Measurements from ENCODE around the gene MOCS1. TPM values are rescaled to one million over a fixed set of nuclear protein-coding genes. Genes with fewer than 3 reads are reported as not detected.
"Not testable (repeated sequence)": the region's sequence is repeated elsewhere in the genome, so short reads cannot be mapped to it uniquely, and the experiment has no call there.

MOCS1 gene
- under 1 TPM; 0.51 to 0.76 TPM for total RNA-seq

- CTCF ChIA-PET = no interaction called here
- H3K4me1 Mint-ChIP-seq (ENCODE audit: low read depth) = peaks cover 2% of the 10 kb centered on the region
- H3K4me3 Mint-ChIP-seq = peak within 1 kb of the TSS; percentile 45
- no peaks in the 10 kb centered on the region for H3K9me3 Mint-ChIP-seq
- no peak within 1 kb of the TSS for H3K27ac Mint-ChIP-seq
- intact Hi-C loops (cut with micrococcal nuclease) = no loop called here
- peak; percentile 36 for DNase-seq
- peaks cover 39% of the 10 kb centered on the region for H3K27me3 Mint-ChIP-seq
- POLR2A ChIA-PET = no interaction called here
- no peaks in the 10 kb centered on the region for H3K36me3 Mint-ChIP-seq
Measured at GRCh38 chr6:39934131-39934757, at the start of gene MOCS1. Gene MOCS1, minus strand, starts transcription at chr6:39934462. Its CDS starts 45 bp downstream, at chr6:39934417.

- ChIA-PET POLR2A (no interaction called here), CTCF (no interaction called here)
- no peak for DNase-seq
- H3K27ac Mint-ChIP-seq = no peak overlapping the region
- intact Hi-C loops (cut with micrococcal nuclease) = no loop called here
- H3K27me3 Mint-ChIP-seq = peaks cover 3% of the 10 kb centered on the region
- no peaks in the 10 kb centered on the region for H3K4me1 Mint-ChIP-seq (ENCODE audit: low read depth)
- H3K4me3 Mint-ChIP-seq = no peak overlapping the region
- H3K36me3 Mint-ChIP-seq = no peaks in the 10 kb centered on the region
- no peaks in the 10 kb centered on the region for H3K9me3 Mint-ChIP-seq
Measured at GRCh38 chr6:39984051-39984450, 49.8 kb upstream of the MOCS1 start.

GRCh38 chr6:39983193-39983592, 48.9 kb upstream of the MOCS1 start:
- DNase-seq = no peak
- intact Hi-C loops (cut with micrococcal nuclease) = no loop called here
- no peak overlapping the region for H3K4me3 Mint-ChIP-seq
- H3K27ac Mint-ChIP-seq = no peak overlapping the region
- peaks cover 3% of the 10 kb centered on the region for H3K27me3 Mint-ChIP-seq
- CTCF ChIA-PET = no interaction called here
- H3K9me3 Mint-ChIP-seq = no peaks in the 10 kb centered on the region
- POLR2A ChIA-PET = no interaction called here
- H3K4me1 Mint-ChIP-seq (ENCODE audit: low read depth) = no peaks in the 10 kb centered on the region
- no peaks in the 10 kb centered on the region for H3K36me3 Mint-ChIP-seq

- no peaks in the 10 kb centered on the region for H3K36me3 Mint-ChIP-seq
- intact Hi-C loops (cut with micrococcal nuclease) = no loop called here
- DNase-seq = no peak
- H3K27ac Mint-ChIP-seq = no peak overlapping the region
- peaks cover 3% of the 10 kb centered on the region for H3K27me3 Mint-ChIP-seq
- ChIA-PET POLR2A (no interaction called here), CTCF (no interaction called here)
- H3K9me3 Mint-ChIP-seq = no peaks in the 10 kb centered on the region
- no peaks in the 10 kb centered on the region for H3K4me1 Mint-ChIP-seq (ENCODE audit: low read depth)
- H3K4me3 Mint-ChIP-seq = no peak overlapping the region
Measured at GRCh38 chr6:39982720-39983119, 48.5 kb upstream of the MOCS1 start.

GRCh38 chr6:39980839-39981580, 46.7 kb upstream of the MOCS1 start:
- H3K27me3 Mint-ChIP-seq = peaks cover 3% of the 10 kb centered on the region
- H3K27ac Mint-ChIP-seq = no peak overlapping the region
- no peak overlapping the region for H3K4me3 Mint-ChIP-seq
- ChIA-PET POLR2A (no interaction called here), CTCF (interaction anchor here (0.9 kb wide), 1 partner anchor 567 kb away, joined by 4 read pairs; no protein-coding TSS in a partner anchor)
- no peaks in the 10 kb centered on the region for H3K4me1 Mint-ChIP-seq (ENCODE audit: low read depth)
- peak; percentile 9 for DNase-seq
- no peaks in the 10 kb centered on the region for H3K9me3 Mint-ChIP-seq
- intact Hi-C loops (cut with micrococcal nuclease) = no loop called here
- no peaks in the 10 kb centered on the region for H3K36me3 Mint-ChIP-seq

GRCh38 chr6:39979461-39980328, 45.4 kb upstream of the MOCS1 start:
- peaks cover 3% of the 10 kb centered on the region for H3K27me3 Mint-ChIP-seq
- no peaks in the 10 kb centered on the region for H3K36me3 Mint-ChIP-seq
- ChIA-PET POLR2A (no interaction called here), CTCF (no interaction called here)
- H3K4me3 Mint-ChIP-seq = no peak overlapping the region
- DNase-seq = no peak
- no peak overlapping the region for H3K27ac Mint-ChIP-seq
- H3K4me1 Mint-ChIP-seq (ENCODE audit: low read depth) = no peaks in the 10 kb centered on the region
- no peaks in the 10 kb centered on the region for H3K9me3 Mint-ChIP-seq
- intact Hi-C loops (cut with micrococcal nuclease) = no loop called here

GRCh38 chr6:39978240-39978639, 44.0 kb upstream of the MOCS1 start:
- ChIA-PET POLR2A (no interaction called here), CTCF (no interaction called here)
- Mint-ChIP-seq H3K36me3 (no peaks in the 10 kb centered on the region), H3K4me1 (ENCODE audit: low read depth) (no peaks in the 10 kb centered on the region), H3K9me3 (no peaks in the 10 kb centered on the region), H3K27ac (no peak overlapping the region), H3K27me3 (no peaks in the 10 kb centered on the region), H3K4me3 (no peak overlapping the region)
- intact Hi-C loops (cut with micrococcal nuclease) = no loop called here
- no peak for DNase-seq

- Mint-ChIP-seq H3K36me3 (no peaks in the 10 kb centered on the region), H3K4me1 (ENCODE audit: low read depth) (no peaks in the 10 kb centered on the region), H3K4me3 (no peak overlapping the region), H3K27ac (no peak overlapping the region), H3K27me3 (no peaks in the 10 kb centered on the region), H3K9me3 (no peaks in the 10 kb centered on the region)
- intact Hi-C loops (cut with micrococcal nuclease) = no loop called here
- ChIA-PET CTCF (no interaction called here), POLR2A (no interaction called here)
- DNase-seq = no peak
Measured at GRCh38 chr6:39973661-39974060, 39.4 kb upstream of the MOCS1 start.

GRCh38 chr6:39972717-39973116, 38.5 kb upstream of the MOCS1 start:
- intact Hi-C loops (cut with micrococcal nuclease); H3K27ac Mint-ChIP-seq; H3K27me3 Mint-ChIP-seq; H3K4me3 Mint-ChIP-seq; H3K9me3 Mint-ChIP-seq; DNase-seq; H3K36me3 Mint-ChIP-seq; H3K4me1 Mint-ChIP-seq (ENCODE audit: low read depth); CTCF ChIA-PET; POLR2A ChIA-PET: not testable (repeated sequence)

- H3K27me3 Mint-ChIP-seq; intact Hi-C loops (cut with micrococcal nuclease); H3K36me3 Mint-ChIP-seq; H3K27ac Mint-ChIP-seq; POLR2A ChIA-PET; CTCF ChIA-PET; H3K4me1 Mint-ChIP-seq (ENCODE audit: low read depth); DNase-seq; H3K4me3 Mint-ChIP-seq; H3K9me3 Mint-ChIP-seq: not testable (repeated sequence)
Measured at GRCh38 chr6:39971131-39971530, 36.9 kb upstream of the MOCS1 start.

GRCh38 chr6:39965751-39966150, 31.5 kb upstream of the MOCS1 start:
- ChIA-PET POLR2A (no interaction called here), CTCF (interaction anchor here (0.7 kb wide), 1 partner anchor 99 kb away, joined by 3 read pairs; no protein-coding TSS in a partner anchor)
- no peaks in the 10 kb centered on the region for H3K9me3 Mint-ChIP-seq
- peaks cover 8% of the 10 kb centered on the region for H3K27me3 Mint-ChIP-seq
- no peaks in the 10 kb centered on the region for H3K4me1 Mint-ChIP-seq (ENCODE audit: low read depth)
- H3K36me3 Mint-ChIP-seq = no peaks in the 10 kb centered on the region
- no peak for DNase-seq
- H3K4me3 Mint-ChIP-seq = no peak overlapping the region
- intact Hi-C loops (cut with micrococcal nuclease) = no loop called here
- no peak overlapping the region for H3K27ac Mint-ChIP-seq

GRCh38 chr6:39964530-39964929, 30.3 kb upstream of the MOCS1 start:
- Mint-ChIP-seq H3K9me3 (peaks cover 2% of the 10 kb centered on the region), H3K27ac (no peak overlapping the region), H3K27me3 (peaks cover 9% of the 10 kb centered on the region), H3K36me3 (no peaks in the 10 kb centered on the region), H3K4me3 (no peak overlapping the region), H3K4me1 (ENCODE audit: low read depth) (no peaks in the 10 kb centered on the region)
- intact Hi-C loops (cut with micrococcal nuclease) = no loop called here
- POLR2A ChIA-PET = no interaction called here
- no peak for DNase-seq
- CTCF ChIA-PET = no interaction called here
